GM23248 (cell line): ENCODE results near the gene KCTD12. TPM values are rescaled to one million over a fixed set of nuclear protein-coding genes. Genes with fewer than 3 reads are reported as not detected.

ENCODE experiments used
- DNase-seq: peaks from one replicate; pipeline ENCODE4 v3.0.0-alpha.2; 2015
- H2AFZ ChIP-seq: fragments of 200-600 bp; sonication (generic); 2 replicates; pipeline ENCODE4 v1.6.1; 2016; ENCODE audit warnings: antibody characterized with exemption
- H3F3A ChIP-seq: fragments of 200-600 bp; sonication (generic); 2 replicates; pipeline ENCODE4 v1.6.1; 2016; ENCODE audit warnings: mild to moderate bottlenecking, antibody characterized with exemption, mixed run types; ENCODE audit not compliant: insufficient read depth
- H3K27ac ChIP-seq: fragments of 200-600 bp; sonication (generic); 2 replicates; pipeline ENCODE4 v1.5.1; 2016; ENCODE audit warnings: mild to moderate bottlenecking
- H3K27me3 ChIP-seq: fragments of 200-600 bp; sonication (generic); replicated peaks from 2 replicates; pipeline ENCODE4 v1.6.1; 2016; ENCODE audit warnings: mild to moderate bottlenecking; ENCODE audit not compliant: insufficient read depth
- H3K36me3 ChIP-seq: fragments of 200-600 bp; sonication (generic); 2 replicates; pipeline ENCODE4 v1.6.1; 2016; ENCODE audit warnings: low read depth, mild to moderate bottlenecking
- H3K4me1 ChIP-seq: fragments of 200-600 bp; sonication (generic); 2 replicates; pipeline ENCODE4 v1.6.1; 2016; ENCODE audit warnings: mild to moderate bottlenecking; ENCODE audit not compliant: insufficient read depth
- H3K4me2 ChIP-seq: fragments of 200-600 bp; sonication (generic); one replicate; pipeline ENCODE4 v1.6.1; 2016; ENCODE audit warnings: mild to moderate bottlenecking; ENCODE audit not compliant: unreplicated experiment
- H3K4me3 ChIP-seq: fragments of 200-600 bp; sonication (generic); 2 replicates; pipeline ENCODE4 v1.5.1; 2016; ENCODE audit warnings: mild to moderate bottlenecking
- H3K79me2 ChIP-seq: fragments of 200-600 bp; sonication (generic); 2 replicates; pipeline ENCODE4 v1.6.1; 2016; ENCODE audit warnings: mild to moderate bottlenecking; ENCODE audit not compliant: insufficient read depth
- H3K9ac ChIP-seq: fragments of 200-600 bp; sonication (generic); 2 replicates; pipeline ENCODE4 v1.6.1; 2016; ENCODE audit warnings: mild to moderate bottlenecking
- H3K9me2 ChIP-seq: fragments of 200-600 bp; sonication (generic); 2 replicates; pipeline ENCODE4 v1.6.1; 2016; ENCODE audit warnings: mixed run types, mild to moderate bottlenecking, moderate library complexity; ENCODE audit not compliant: insufficient read depth
- H3K9me3 ChIP-seq: fragments of 200-600 bp; sonication (generic); one replicate; pipeline ENCODE4 v1.6.1; 2017; ENCODE audit warnings: low read depth
- H4K20me1 ChIP-seq: fragments of 200-600 bp; sonication (generic); 2 replicates; pipeline ENCODE4 v1.6.0; 2016; ENCODE audit not compliant: insufficient read depth
- EZH2 ChIP-seq: fragments of 200-600 bp; sonication (generic); IDR thresholded peaks from 2 replicates; pipeline ENCODE4 v1.6.1; 2018; ENCODE audit warnings: antibody characterized with exemption, mild to moderate bottlenecking; ENCODE audit not compliant: insufficient read depth, poor library complexity, severe bottlenecking
- EZH2phosphoT487 ChIP-seq: fragments of 200-600 bp; sonication (generic); IDR thresholded peaks from 2 replicates; pipeline ENCODE4 v1.6.1; 2018; ENCODE audit warnings: antibody characterized with exemption, moderate library complexity, mild to moderate bottlenecking, low read depth; ENCODE audit not compliant: insufficient read depth
- WGBS, 2 experiments: methylation state at CpG; one replicate each; pipeline ENCODE4 v1.1.6; 2015 to 2017; ENCODE audit warnings: low lambda C conversion rate in 2 of 2, low coverage in 1 of 2; ENCODE audit errors: missing lambda C conversion rate in 2 of 2; 5-methylcytosine and 5-hydroxymethylcytosine counted together
- in situ Hi-C: fragments of 300-500 bp; cut with MboI; formaldehyde crosslinking; loops from 2 replicates; pipeline ENCODE4 v1.15.0; 2020
- polyA plus RNA-seq: library from polyadenylated mRNA; unstranded; fragments of >200 nt; fragmentation: Nextera tagmentation; extraction: Ambion mirVana; gene quantifications from 2 replicates; pipeline ENCODE4 v1.2.1, GENCODE V29; 2016
- total RNA-seq: library from RNA; depleted of rRNA; stranded (reverse); fragments of >200 nt; shearing (Covaris generic); gene quantifications from 2 replicates; pipeline ENCODE4 v1.2.3, GENCODE V29; 2014

KCTD12 gene
- total and polyA plus RNA-seq, 2 experiments from 2014 or later, result 4.0 to 30.4 TPM

GRCh38 chr13:76894401-76895110 is 8.4 kb upstream of the KCTD12 start:
- H3K27ac ChIP-seq, result no peak overlapping the region
- H3K9me3 ChIP-seq, result no peaks in the 10 kb centered on the region
- H3K9me2 ChIP-seq, result no peaks in the 10 kb centered on the region
- no peaks in the 10 kb centered on the region for H3K36me3 ChIP-seq
- WGBS, 2 experiments, result 44 to 47% methylated on average over 2 of the region's 2 CpGs
- H4K20me1 ChIP-seq, result no peaks in the 10 kb centered on the region
- in situ Hi-C loops, result loop anchor here (10.0 kb wide), 1 partner anchor 220 kb away; no protein-coding TSS in a partner anchor
- H3K9ac ChIP-seq, result no peak overlapping the region
- no peak overlapping the region for H3K4me3 ChIP-seq
- DNase-seq, result no peak
- TF ChIP-seq EZH2 (no peak), EZH2phosphoT487 (no peak)
- H2AFZ ChIP-seq, result no peak overlapping the region
- H3K79me2 ChIP-seq, result no peaks in the 10 kb centered on the region
- H3K27me3 ChIP-seq, result peaks cover 7% of the 10 kb centered on the region; the same call in 1 of the 2 replicates
- peaks cover 7% of the 10 kb centered on the region; the same call in 1 of the 2 replicates for H3F3A ChIP-seq
- peaks cover 10% of the 10 kb centered on the region for H3K4me1 ChIP-seq
- H3K4me2 ChIP-seq, result no peak overlapping the region

GRCh38 chr13:76892488-76892887 is 6.3 kb upstream of the KCTD12 start:
- Histone ChIP-seq H3K4me2 (no peak overlapping the region), H3K27ac (no peak overlapping the region), H3F3A (peaks cover 15% of the 10 kb centered on the region; the same call in 1 of the 2 replicates), H4K20me1 (no peaks in the 10 kb centered on the region), H3K4me3 (no peak overlapping the region), H3K27me3 (peaks cover 7% of the 10 kb centered on the region; the same call in 1 of the 2 replicates), H3K79me2 (no peaks in the 10 kb centered on the region), H3K4me1 (peaks cover 10% of the 10 kb centered on the region), H2AFZ (no peak overlapping the region), H3K36me3 (no peaks in the 10 kb centered on the region), H3K9me2 (no peaks in the 10 kb centered on the region), H3K9ac (no peak overlapping the region), H3K9me3 (no peaks in the 10 kb centered on the region)
- 27 to 28% methylated on average over 1 of the region's 1 CpG for WGBS, 2 experiments
- DNase-seq, result no peak
- in situ Hi-C loops, result loop anchor here (10.0 kb wide), 1 partner anchor 218 kb away; no protein-coding TSS in a partner anchor
- TF ChIP-seq EZH2 (no peak), EZH2phosphoT487 (no peak)

- Histone ChIP-seq H3K4me3 (no peak overlapping the region), H3K27me3 (peaks cover 7% of the 10 kb centered on the region; the same call in 1 of the 2 replicates), H3K79me2 (no peaks in the 10 kb centered on the region), H3K4me1 (peaks cover 14% of the 10 kb centered on the region), H4K20me1 (no peaks in the 10 kb centered on the region), H3K36me3 (no peaks in the 10 kb centered on the region), H3K9ac (no peak overlapping the region), H2AFZ (no peak overlapping the region), H3K4me2 (no peak overlapping the region), H3K9me2 (no peaks in the 10 kb centered on the region), H3F3A (peaks cover 17% of the 10 kb centered on the region; the same call in 1 of the 2 replicates), H3K9me3 (no peaks in the 10 kb centered on the region), H3K27ac (no peak overlapping the region)
- peak; percentile 30 for DNase-seq
- WGBS, 2 experiments, result 20 to 26% methylated on average over 1 of the region's 1 CpG
- in situ Hi-C loops, result loop anchor here (10.0 kb wide), 1 partner anchor 215 kb away; no protein-coding TSS in a partner anchor
- TF ChIP-seq EZH2 (no peak), EZH2phosphoT487 (no peak)
These were observed 3.8 kb upstream of the KCTD12 start for GRCh38 chr13:76890021-76890420.

- DNase-seq, result no peak
- 70 to 86% methylated on average over 1 of the region's 1 CpG for WGBS, 2 experiments
- no peaks in the 10 kb centered on the region for H3K9me3 ChIP-seq
- no peaks in the 10 kb centered on the region for H3K36me3 ChIP-seq
- H3K9ac ChIP-seq, result no peak overlapping the region
- H3K27me3 ChIP-seq, result no peaks in the 10 kb centered on the region
- H2AFZ ChIP-seq, result no peak overlapping the region
- in situ Hi-C loops, result no loop called here
- peaks cover 8% of the 10 kb centered on the region; the same call in 1 of the 2 replicates for H3K79me2 ChIP-seq
- H3K9me2 ChIP-seq, result no peaks in the 10 kb centered on the region
- H3K4me2 ChIP-seq, result no peak overlapping the region
- H3K27ac ChIP-seq, result no peak overlapping the region
- peaks cover 19% of the 10 kb centered on the region; the same call in 1 of the 2 replicates for H3F3A ChIP-seq
- peaks cover 19% of the 10 kb centered on the region for H3K4me1 ChIP-seq
- H3K4me3 ChIP-seq, result no peak overlapping the region
- H4K20me1 ChIP-seq, result no peaks in the 10 kb centered on the region
- TF ChIP-seq EZH2phosphoT487, result no peak
- no peak for TF ChIP-seq EZH2
These were observed 3.0 kb upstream of the KCTD12 start for GRCh38 chr13:76889254-76889653.
